ENCODE data around the gene MBD4.

DNA sequence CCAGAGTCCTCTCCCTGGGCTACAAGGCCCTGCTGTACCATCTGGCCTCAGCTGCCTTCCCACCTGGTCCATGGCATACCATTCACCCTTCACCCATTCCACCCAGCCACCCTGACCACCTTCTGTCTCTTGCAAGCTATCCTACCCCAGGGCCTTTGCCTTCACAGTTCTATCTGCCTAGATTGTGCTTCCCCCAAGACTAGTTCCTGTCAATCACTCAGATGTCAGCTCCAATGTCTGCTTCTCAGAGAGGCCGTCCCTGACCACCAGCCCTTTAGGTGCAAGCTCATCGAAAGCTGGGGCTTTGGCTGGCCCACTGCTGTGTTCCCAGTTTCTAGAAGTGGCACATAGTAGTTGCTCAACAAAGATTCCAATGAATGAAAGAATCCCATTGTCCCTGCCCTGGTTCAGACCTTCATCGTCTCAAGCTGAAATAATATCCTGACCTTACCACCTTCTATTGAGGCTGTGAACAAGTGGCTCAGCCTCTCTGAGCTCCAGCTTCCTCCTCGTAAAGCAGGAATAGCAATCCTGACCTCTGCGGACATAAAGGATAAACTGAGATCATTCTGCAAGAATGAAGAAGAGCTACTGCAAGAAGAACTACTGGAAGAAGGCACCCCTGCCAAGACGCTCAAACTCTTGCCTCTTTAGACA, 27.1 kb downstream of the MBD4 start:
- TF ChIP-seq POLR2A (IDR thresholded peaks at IDR 0.05; ENCODE audit: low read depth) = no peak
- TF ChIP-seq, protein P1, sequence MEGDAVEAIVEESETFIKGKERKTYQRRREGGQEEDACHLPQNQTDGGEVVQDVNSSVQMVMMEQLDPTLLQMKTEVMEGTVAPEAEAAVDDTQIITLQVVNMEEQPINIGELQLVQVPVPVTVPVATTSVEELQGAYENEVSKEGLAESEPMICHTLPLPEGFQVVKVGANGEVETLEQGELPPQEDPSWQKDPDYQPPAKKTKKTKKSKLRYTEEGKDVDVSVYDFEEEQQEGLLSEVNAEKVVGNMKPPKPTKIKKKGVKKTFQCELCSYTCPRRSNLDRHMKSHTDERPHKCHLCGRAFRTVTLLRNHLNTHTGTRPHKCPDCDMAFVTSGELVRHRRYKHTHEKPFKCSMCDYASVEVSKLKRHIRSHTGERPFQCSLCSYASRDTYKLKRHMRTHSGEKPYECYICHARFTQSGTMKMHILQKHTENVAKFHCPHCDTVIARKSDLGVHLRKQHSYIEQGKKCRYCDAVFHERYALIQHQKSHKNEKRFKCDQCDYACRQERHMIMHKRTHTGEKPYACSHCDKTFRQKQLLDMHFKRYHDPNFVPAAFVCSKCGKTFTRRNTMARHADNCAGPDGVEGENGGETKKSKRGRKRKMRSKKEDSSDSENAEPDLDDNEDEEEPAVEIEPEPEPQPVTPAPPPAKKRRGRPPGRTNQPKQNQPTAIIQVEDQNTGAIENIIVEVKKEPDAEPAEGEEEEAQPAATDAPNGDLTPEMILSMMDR (IDR thresholded peaks at IDR 0.05) = no peak
- no peak for TF ChIP-seq POLR2AphosphoS5 (IDR thresholded peaks at IDR 0.05)
